GM18526 (cell line): Measurements from ENCODE around the gene IL5RA.

Experiments used
- POLR2A ChIP-seq: IDR thresholded peaks from 3 replicates; pipeline ENCODE4 v1.6.1; 2011; ENCODE audit not compliant: insufficient read length; ENCODE audit errors: extremely low read depth

The IL5RA gene

GRCh38 chr3:3086239-3086638, 23.9 kb downstream of the IL5RA start:
- no peak for TF ChIP-seq POLR2A

- no peak for TF ChIP-seq POLR2A
Observed at GRCh38 chr3:3085782-3086181, 24.4 kb downstream of the IL5RA start.

GRCh38 chr3:3084890-3085289, 25.3 kb downstream of the IL5RA start:
- TF ChIP-seq POLR2A, result no peak

GRCh38 chr3:3082234-3082924, 27.8 kb downstream of the IL5RA start:
- TF ChIP-seq POLR2A, result no peak

GRCh38 chr3:3081381-3082233, 28.6 kb downstream of the IL5RA start:
- TF ChIP-seq POLR2A, result no peak

- TF ChIP-seq POLR2A, result no peak
Observed at GRCh38 chr3:3080309-3080708, 29.9 kb downstream of the IL5RA start.

DNA sequence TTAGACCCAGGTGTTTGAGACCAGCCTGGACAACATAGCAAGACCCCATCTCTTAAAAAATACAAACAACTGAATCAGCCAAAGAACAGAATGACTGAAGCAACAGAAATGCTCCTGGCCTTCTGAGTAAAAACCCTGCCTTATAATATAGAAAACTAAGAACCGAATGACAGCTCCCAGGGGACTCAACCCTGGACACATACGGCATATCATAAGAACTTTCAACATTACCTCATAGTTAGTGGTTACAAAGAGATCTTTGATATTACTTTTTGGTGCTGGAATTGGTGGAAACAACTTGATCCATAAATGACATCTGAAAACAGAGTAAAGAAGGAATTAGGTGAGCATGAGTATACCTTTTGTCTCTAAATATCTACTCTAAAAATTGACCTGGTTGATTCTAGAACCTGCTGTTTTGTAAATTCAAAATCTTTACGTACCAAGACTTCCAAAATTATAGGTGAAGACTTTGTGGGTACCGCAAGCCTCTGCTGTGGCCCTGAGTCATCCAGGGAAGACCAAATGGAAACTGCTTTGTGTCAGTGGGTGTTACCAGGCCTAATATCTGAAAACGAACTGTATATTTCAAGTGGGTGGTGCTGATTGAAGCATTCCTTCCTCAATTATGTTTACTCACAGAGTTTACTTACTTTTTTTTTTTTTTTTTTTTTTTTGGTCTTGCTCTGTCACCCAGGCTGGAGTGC, 35.5 kb downstream of the IL5RA start:
- no peak for TF ChIP-seq POLR2A

DNA sequence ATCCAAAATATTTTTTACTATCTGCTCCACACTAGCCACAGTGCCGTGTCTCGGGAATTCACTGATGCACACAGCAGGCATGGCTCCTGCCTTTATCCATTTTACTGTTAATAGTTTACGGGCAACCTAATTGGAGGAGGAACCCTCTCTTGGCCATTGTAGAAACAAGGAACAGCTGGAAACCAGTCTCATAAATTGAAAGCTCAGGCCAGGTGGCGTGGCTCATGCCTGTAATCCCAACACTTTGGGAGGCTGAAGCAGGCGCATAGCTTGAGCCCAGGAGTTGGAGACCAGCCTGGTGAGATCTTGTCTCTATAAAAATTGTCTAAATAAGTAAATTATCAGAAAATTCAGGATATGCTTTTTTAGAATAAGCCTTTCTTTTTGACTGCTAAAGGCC, 39.0 kb downstream of the IL5RA start:
- no peak for TF ChIP-seq POLR2A

DNA sequence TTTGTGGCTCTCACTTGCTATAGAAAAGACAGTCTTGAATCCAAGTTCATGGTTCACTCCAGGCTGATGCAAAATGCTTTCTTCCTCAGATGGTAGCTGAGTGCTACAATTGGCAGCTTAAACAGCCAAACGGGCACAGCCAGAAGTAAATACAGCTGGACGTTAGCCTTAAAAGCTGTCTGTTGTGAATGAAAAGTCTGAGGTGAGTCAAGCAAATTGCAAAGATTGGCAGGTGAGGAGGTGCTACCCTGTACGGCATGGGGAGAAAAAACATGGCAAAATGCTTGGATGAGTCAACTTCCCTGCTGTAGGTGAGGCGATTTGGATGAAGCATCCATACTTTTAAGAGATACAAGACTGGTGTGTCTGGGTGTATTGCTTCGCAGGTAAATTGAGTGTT, 40.5 kb downstream of the IL5RA start:
- TF ChIP-seq POLR2A, result no peak

DNA sequence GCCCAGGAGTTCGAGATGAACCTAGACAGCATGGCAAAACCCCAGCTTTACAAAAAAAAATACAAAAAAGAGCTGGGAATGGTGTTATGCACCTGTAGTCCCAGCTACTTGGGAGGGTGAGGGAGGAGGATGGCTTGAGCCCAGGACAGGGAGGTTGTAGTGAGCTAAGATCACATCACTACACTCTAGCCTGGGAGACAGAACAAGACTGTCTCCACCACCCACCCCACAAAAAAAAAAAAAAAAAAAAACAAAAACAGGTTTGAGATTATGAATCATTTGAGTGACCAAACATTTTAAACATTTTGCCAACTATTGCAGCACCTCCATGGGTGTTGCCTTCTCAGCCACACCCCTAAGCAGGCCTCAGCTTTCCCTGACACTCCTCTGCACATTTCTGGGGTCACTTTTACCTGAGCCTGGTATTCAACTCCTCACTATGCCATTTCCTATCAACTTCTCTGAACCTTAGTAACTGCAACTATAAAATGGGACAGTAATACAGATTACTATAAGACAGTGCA, 41.8 kb downstream of the IL5RA start:
- no peak for TF ChIP-seq POLR2A

GRCh38 chr3:3066910-3067309, 43.3 kb downstream of the IL5RA start:
- TF ChIP-seq POLR2A, result no peak

DNA sequence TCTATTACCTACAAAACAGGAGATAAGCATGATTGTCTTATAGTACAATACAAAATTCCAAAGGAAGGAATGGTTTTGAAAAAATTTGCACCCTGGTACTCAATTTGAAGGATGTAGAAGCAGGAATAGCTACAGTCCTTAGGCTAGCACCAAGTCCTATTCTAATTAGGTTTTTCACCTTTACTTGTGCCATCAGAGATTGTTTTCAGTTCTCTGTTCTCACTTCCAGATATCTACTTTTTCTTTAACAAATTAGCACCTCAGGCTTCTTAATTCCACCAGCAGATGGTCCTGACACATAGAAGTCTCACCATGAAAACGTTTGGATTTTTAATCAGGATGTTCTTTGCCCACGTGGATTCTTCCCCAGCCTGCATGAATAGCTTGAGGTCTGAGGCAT, 43.8 kb downstream of the IL5RA start:
- TF ChIP-seq POLR2A, result no peak

GRCh38 chr3:3065876-3066275, 44.3 kb downstream of the IL5RA start:
- TF ChIP-seq POLR2A, result no peak

DNA sequence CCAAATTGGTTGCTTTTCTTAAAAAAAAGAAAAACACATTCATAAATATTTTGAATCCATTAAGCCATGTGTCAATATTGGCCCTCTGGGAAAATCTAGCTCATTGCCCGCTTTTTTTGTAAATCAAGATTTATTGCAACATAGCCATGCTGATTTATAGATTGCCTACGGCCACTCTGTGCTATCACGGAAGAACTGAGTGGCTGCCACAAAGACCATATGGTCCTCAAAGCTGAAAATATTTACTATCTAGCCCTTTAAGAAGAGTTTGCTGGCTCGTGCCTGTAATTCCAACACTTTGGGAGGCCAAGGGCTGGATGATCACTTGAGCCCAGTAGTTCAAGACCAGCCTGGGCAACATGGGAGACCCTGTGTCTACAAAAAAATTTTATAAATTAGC, 45.9 kb downstream of the IL5RA start:
- TF ChIP-seq POLR2A, result no peak

DNA sequence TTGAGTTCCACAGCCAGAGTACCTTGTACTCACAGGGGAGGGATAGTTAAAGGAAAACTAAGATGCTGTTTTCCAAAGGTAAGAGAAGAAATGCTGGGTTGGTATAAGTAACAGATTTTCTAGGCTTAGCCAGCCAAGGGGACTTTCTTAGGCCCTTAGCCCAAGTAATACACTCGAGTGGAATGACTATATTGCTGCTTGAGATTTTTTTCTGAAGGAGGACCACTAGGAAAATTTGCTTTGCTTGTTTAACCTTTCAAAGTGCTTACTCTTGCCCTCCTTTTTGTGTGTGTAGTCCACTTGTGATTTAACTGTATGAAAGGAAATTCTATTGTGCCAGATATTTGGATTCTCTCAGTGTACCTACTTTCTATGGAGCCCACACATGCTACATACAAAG, 50.5 kb downstream of the IL5RA start:
- TF ChIP-seq POLR2A, result no peak

- no peak for TF ChIP-seq POLR2A
Observed at GRCh38 chr3:3053974-3054373, 56.2 kb downstream of the IL5RA start.
